Prostate gland (tissue), 2 donors: ENCODE results near the gene DNAH3.

Experiments
- POLR2A ChIP-seq: fragments of 450-650 bp; IDR thresholded peaks from one replicate; pipeline ENCODE4 v1.6.1; 2016; ENCODE audit warnings: antibody characterized with exemption, mild to moderate bottlenecking
- POLR2AphosphoS5 ChIP-seq: sonication (generic); formaldehyde crosslinking; IDR thresholded peaks from one replicate; pipeline ENCODE4 v1.6.1; 2017; ENCODE audit warnings: antibody characterized with exemption
- TF ChIP-seq, protein P1 (sequence below), 4 experiments: fragments of 200-600 bp in 2 of 4; fragments of 450-650 bp in 2 of 4; sonication (generic) in 2 of 4; IDR thresholded peaks; 1 replicate in 3 of 4; 2 replicates in 1 of 4; pipeline ENCODE4 v1.5.1; 2016 to 2019; ENCODE audit warnings: antibody characterized with exemption in 4 of 4, mild to moderate bottlenecking in 2 of 4, moderate library complexity in 2 of 4

DNA sequence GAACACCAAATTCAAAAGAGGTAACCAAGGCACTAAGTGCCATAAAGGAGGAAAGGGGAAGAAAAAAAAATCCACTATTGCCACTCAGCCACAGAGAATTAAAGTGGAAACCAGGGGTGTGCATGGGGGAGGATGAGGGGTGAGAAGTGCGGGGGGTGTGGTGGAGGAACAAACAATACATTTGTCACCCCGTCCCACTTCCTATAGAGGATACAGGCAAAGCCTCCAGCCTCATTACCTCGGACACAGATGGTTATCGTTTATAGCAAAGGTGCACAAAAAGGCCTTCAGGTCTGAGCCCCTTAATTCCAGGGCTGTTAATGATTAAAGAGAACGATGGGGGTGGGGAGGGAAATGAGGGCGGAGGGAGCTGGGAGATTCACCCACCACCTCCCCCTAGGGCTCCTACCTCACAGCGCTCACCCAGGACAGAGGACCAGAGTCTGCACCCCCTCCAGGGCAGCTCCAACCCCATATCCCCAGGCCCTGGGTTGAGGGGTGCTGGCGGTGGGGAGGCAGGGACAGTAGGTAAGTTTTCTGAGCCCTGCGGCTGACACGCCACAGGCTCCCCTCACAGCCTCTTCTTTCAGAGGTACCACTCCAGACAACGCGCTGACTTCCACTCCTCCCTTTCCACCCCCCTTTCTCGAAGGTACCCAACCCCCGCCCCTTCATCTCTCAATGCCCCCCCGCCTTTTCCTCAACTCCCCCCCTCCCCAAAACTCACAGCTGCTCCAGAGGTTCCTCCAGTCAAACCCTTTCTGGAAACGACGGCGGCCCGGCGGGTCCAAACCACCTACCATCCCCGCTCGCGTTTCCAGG, 251.0 kb downstream of the DNAH3 start:
- TF ChIP-seq, protein P1, sequence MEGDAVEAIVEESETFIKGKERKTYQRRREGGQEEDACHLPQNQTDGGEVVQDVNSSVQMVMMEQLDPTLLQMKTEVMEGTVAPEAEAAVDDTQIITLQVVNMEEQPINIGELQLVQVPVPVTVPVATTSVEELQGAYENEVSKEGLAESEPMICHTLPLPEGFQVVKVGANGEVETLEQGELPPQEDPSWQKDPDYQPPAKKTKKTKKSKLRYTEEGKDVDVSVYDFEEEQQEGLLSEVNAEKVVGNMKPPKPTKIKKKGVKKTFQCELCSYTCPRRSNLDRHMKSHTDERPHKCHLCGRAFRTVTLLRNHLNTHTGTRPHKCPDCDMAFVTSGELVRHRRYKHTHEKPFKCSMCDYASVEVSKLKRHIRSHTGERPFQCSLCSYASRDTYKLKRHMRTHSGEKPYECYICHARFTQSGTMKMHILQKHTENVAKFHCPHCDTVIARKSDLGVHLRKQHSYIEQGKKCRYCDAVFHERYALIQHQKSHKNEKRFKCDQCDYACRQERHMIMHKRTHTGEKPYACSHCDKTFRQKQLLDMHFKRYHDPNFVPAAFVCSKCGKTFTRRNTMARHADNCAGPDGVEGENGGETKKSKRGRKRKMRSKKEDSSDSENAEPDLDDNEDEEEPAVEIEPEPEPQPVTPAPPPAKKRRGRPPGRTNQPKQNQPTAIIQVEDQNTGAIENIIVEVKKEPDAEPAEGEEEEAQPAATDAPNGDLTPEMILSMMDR (IDR thresholded peaks at IDR 0.05): no peak
- TF ChIP-seq POLR2A (no peak), POLR2AphosphoS5 (no peak)
